ENCODE measurements around the gene RELB.

DNA sequence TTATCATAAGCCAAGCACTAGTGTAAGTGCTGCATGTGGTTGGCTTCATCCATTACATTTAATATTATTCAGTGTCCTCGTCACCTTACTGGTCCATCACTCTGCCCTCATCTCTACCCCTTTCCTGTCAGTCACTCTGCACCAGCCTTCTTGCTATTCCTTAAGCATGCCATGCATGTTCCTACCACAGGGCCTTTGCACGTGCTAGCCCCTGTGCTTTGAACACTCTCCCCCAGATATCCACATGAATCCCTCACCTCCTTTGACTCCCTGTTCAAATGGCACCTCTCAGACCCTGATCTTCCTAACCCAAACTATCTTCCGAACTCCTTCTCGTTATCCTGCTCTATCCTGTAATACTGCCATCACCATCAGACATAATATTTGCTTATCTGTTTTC is 3.2 kb upstream of the RELB start:
- TF ChIP-seq U2AF1 (optimal IDR thresholded peaks at IDR 0.05; ENCODE audit: low read depth, low read length), result no peak
- no peak for TF ChIP-seq POLR2A (conservative IDR thresholded peaks at IDR 0.05)
- TF ChIP-seq MEF2A (IDR thresholded peaks at IDR 0.05; ENCODE audit: control insufficient read depth, low read depth, low read length), result no peak
- no peak for TF ChIP-seq CHD2 (IDR thresholded peaks at IDR 0.05; ENCODE audit: low read depth, low read length)
- TF ChIP-seq ZBTB40 (IDR thresholded peaks at IDR 0.05), result no peak
- TF ChIP-seq ZBTB40 (CRISPR knock-in tag; IDR thresholded peaks at IDR 0.05), result no peak

Measured in K562 (cell line).